8988T (cell line): Measurements from ENCODE around the gene PLCH1.

Experiments used
- DNase-seq: peaks from one replicate; pipeline ENCODE4 v3.0.0; 2011

Gene PLCH1

GRCh38 chr3:155327871-155328270 is 417.0 kb downstream of the PLCH1 start:
- no peak for DNase-seq

GRCh38 chr3:155327430-155327829 is 417.4 kb downstream of the PLCH1 start:
- DNase-seq: no peak

GRCh38 chr3:155326901-155327300 is 418.0 kb downstream of the PLCH1 start:
- DNase-seq: no peak

- no peak for DNase-seq
These were observed 418.6 kb downstream of the PLCH1 start for GRCh38 chr3:155326244-155326643.
